LNCAP (cell line): Measurements from ENCODE around the gene PTGR2.

ENCODE experiments used
- TF ChIP-seq, protein P1 (sequence below): fragments of 450-650 bp; IDR thresholded peaks from 2 replicates; pipeline ENCODE4 v1.5.1; 2017; ENCODE audit warnings: mild to moderate bottlenecking

The PTGR2 gene

DNA sequence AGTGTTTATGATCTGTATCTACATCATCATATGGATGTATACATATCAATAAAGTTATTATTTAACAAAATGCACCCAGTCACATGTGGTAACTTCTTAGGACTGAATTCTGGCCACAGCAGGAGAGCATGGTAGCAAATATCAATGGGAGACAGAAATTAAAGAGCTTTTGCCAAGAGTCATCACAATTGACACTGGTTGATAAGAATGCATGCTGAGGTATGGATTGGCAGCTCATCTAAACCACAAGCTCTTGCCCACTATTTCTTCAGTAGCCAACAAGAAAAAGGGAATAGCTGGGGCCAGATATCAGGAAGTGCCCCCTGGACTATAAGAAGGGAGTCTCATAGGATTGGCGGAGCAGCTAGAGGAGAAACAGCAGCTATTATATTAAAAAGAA lies 9.4 kb upstream of the PTGR2 start:
- TF ChIP-seq, protein P1, sequence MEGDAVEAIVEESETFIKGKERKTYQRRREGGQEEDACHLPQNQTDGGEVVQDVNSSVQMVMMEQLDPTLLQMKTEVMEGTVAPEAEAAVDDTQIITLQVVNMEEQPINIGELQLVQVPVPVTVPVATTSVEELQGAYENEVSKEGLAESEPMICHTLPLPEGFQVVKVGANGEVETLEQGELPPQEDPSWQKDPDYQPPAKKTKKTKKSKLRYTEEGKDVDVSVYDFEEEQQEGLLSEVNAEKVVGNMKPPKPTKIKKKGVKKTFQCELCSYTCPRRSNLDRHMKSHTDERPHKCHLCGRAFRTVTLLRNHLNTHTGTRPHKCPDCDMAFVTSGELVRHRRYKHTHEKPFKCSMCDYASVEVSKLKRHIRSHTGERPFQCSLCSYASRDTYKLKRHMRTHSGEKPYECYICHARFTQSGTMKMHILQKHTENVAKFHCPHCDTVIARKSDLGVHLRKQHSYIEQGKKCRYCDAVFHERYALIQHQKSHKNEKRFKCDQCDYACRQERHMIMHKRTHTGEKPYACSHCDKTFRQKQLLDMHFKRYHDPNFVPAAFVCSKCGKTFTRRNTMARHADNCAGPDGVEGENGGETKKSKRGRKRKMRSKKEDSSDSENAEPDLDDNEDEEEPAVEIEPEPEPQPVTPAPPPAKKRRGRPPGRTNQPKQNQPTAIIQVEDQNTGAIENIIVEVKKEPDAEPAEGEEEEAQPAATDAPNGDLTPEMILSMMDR, result no peak

DNA sequence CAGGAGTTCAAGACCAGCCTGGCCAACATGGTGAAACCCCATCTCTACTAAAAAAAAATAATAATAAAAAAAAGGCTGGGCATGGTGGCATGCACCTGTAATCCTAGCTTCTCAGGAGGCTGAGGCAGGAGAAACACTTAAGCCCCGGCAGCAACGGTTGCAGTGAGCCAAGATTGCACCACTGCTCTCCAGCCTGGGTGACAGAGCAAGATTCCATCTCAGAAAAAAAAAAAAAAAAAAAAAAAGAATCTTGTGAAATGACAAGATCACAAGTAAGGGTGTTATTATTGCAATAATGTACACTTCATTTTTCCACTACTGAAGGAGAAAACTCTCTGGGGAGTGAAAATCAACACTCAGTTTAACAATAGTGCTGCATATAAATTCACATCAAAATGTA lies 8.8 kb upstream of the PTGR2 start:
- TF ChIP-seq, protein P1, result no peak

DNA sequence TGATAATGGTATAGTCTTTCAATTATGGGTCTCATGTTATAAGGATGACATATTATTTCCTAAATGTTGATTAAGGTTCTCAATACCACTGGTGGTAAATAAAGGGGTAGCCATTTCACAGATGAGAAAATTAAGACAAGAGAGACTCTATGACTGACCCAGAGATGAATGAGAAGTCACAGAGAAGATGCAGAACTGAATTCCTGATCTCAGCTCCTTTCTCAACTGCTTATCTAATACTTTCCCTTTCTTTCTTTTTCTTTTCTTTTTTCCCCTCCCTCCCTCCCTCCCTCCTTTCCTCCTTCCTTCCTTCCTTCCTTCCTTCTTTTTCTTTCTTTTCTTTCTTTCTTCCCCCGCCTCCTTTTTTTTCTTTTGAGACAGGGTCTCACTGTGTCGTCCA lies 8.3 kb upstream of the PTGR2 start:
- TF ChIP-seq, protein P1, result no peak

DNA sequence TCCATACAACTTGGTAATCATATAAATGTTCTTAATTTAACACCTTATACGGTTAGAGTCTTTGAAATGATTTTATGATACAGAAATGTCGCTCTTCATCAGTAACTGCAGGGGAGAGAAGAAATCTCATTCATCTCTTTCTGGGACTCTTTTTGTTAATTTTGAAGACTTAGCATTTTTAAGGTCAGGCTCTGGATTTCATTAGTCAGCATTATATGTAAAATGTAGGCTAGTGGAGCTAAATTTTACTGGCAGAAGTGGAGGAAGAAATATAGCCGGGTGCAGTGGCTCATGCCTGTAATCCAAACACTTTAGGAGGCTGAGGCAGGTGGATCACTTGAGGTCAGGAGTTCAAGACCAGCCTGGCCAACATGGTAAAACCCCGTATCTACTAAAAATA lies 4.7 kb upstream of the PTGR2 start:
- TF ChIP-seq, protein P1, result no peak

DNA sequence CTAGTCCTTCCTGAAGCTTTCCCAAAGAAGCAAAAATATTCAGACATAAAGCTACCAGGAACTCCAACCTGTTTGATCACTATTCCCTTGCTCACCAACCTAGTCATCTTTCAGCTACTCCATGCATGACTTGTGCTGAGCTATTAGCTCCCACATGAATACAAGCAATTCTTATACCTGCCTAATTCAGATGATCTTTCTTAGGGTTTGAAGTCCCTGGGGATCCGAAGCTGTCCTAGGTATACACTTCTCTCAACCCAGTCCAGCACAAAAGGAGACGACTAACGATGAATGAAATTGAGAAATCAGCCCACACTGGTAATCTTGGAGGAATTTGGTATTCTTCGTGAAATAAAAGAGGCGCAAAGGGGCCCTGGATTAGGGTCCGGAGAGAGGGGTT lies 631 bp upstream of the PTGR2 start:
- TF ChIP-seq, protein P1, result no peak

DNA sequence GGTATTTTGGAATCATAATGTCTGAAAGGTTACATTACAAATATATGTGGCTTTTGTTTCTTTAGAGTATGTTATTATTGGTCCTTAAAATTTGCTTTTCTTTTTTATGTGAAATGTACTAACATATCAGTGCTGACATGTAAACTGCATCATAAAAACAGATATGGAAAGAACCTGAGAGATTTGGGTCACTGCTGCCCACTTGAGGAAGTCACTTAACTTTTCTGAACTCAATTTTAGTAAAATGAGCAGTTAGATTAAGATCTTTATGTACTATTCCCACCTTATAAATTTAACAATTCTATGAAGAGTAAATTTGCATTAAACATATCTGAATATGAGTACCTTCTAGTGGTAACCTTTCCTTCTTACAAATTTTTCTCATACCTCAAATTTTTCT lies 7.5 kb downstream of the PTGR2 start:
- TF ChIP-seq, protein P1, result no peak

DNA sequence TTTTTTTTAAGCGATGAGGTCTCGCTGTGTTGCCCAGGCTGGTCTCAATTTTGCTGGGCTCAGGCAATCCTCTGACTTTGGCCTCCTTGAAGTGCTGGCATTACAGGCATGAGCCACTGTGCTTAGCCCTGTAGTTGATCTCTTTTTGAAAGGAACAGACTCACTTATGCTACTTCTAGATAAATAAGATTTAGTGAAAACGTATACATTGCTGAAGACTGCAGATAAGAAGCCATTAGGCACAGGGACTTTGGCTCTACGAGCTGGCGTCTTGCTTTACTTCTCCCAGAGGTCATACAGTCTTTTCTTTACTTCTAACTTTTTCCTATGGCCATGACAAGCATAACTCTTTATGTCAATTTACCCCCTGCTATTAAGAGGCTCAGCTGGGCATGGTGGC lies 9.4 kb downstream of the PTGR2 start:
- TF ChIP-seq, protein P1, result no peak

DNA sequence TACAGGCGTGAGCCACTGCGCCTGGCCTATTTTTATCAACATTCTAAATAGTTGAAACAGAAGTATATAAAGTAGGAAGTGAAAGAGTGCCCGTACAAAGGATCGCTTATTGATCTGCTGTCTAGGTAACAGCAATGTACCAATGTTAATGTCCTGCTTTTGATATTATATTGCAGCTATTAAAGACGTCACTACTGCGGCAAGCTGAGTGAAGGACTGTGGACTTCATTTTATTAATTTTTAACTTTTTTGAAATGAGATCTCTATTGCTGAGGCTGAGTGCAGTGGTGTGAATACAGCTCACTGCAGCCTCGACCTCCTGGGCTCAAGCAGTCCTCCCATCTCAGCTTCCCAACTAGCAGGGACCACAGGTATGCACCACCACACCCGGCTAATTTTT lies 10.8 kb downstream of the PTGR2 start:
- TF ChIP-seq, protein P1, result no peak
